ENCODE results near the gene TNFSF12. TPM values are rescaled to one million over a fixed set of nuclear protein-coding genes. Genes with fewer than 3 reads are reported as not detected.
A peak's percentile ranks its signal among the peaks of the same experiment; 100 is the strongest.

Gene TNFSF12
- polyA plus RNA-seq, 1 donor: 32.7 TPM

DNA sequence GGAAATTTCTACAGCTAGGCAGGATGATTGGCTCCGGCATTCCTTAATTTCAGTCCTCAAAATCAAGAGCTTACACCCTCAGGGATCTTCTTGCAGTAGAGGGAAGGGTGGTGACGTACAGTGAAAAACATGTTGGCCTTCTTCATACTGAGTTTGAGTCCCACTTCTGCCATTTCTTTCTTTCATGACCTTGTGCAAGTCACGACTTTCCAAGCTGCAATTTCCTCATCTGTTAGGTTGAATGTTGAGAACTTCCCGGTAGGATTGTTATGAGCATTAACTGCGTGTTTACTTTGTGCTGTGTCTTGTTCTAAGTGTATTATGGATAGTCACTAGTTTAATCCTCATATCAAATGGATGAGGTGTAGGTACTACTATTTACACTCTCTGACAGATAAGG is 20.7 kb downstream of the TNFSF12 start:
- no CpG with 5 or more reads among the region's 5 CpGs for WGBS (ENCODE audit: insufficient coverage, low lambda C conversion rate)
- no peaks in the 10 kb centered on the region for H3K27me3 ChIP-seq (ENCODE audit: control insufficient read depth, insufficient read depth, low read length)
- peaks cover 6% of the 10 kb centered on the region for H3K4me1 ChIP-seq (ENCODE audit: control insufficient read depth, insufficient read depth, low read length)
- H3K27ac ChIP-seq (ENCODE audit: low read length): no peak overlapping the region
- peaks cover 64% of the 10 kb centered on the region for H3K36me3 ChIP-seq (ENCODE audit: control insufficient read depth, insufficient read depth, low read length)
- DNase-seq: no peak
- H3K4me3 ChIP-seq (ENCODE audit: low read length): no peak overlapping the region
- H3K9me3 ChIP-seq (ENCODE audit: control insufficient read depth, low read depth, low read length): peaks cover 7% of the 10 kb centered on the region

DNA sequence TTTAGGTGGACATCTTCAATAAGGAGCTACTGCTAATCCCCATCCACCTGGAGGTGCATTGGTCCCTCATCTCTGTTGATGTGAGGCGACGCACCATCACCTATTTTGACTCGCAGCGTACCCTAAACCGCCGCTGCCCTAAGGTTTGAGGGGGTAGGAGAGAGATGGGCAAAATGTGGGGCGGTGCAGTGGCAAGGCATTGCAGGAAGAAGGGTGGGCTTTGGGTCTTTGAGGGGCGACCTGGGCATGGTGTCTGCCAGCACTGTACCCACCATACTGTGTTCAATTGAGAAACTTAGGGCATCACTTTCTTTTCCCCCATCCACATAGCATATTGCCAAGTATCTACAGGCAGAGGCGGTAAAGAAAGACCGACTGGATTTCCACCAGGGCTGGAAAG is 21.5 kb downstream of the TNFSF12 start:
- peaks cover 14% of the 10 kb centered on the region for H3K4me1 ChIP-seq (ENCODE audit: control insufficient read depth, insufficient read depth, low read length)
- DNase-seq: no peak
- H3K36me3 ChIP-seq (ENCODE audit: control insufficient read depth, insufficient read depth, low read length): peaks cover 64% of the 10 kb centered on the region
- peaks cover 7% of the 10 kb centered on the region for H3K9me3 ChIP-seq (ENCODE audit: control insufficient read depth, low read depth, low read length)
- H3K4me3 ChIP-seq (ENCODE audit: low read length): no peak overlapping the region
- no peaks in the 10 kb centered on the region for H3K27me3 ChIP-seq (ENCODE audit: control insufficient read depth, insufficient read depth, low read length)
- no CpG with 5 or more reads among the region's 10 CpGs for WGBS (ENCODE audit: insufficient coverage, low lambda C conversion rate)
- H3K27ac ChIP-seq (ENCODE audit: low read length): no peak overlapping the region

DNA sequence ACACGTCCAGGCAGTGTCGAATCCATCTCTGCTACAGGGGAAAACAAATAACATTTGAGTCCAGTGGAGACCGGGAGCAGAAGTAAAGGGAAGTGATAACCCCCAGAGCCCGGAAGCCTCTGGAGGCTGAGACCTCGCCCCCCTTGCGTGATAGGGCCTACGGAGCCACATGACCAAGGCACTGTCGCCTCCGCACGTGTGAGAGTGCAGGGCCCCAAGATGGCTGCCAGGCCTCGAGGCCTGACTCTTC is 23.4 kb downstream of the TNFSF12 start:
- WGBS (ENCODE audit: insufficient coverage, low lambda C conversion rate): no CpG with 5 or more reads among the region's 11 CpGs
- H3K27me3 ChIP-seq (ENCODE audit: control insufficient read depth, insufficient read depth, low read length): no peaks in the 10 kb centered on the region
- peak overlapping the region; percentile 61 for H3K4me3 ChIP-seq (ENCODE audit: low read length)
- H3K36me3 ChIP-seq (ENCODE audit: control insufficient read depth, insufficient read depth, low read length): peaks cover 64% of the 10 kb centered on the region
- H3K9me3 ChIP-seq (ENCODE audit: control insufficient read depth, low read depth, low read length): peaks cover 7% of the 10 kb centered on the region
- H3K27ac ChIP-seq (ENCODE audit: low read length): peak overlapping the region; percentile 93
- peaks cover 29% of the 10 kb centered on the region for H3K4me1 ChIP-seq (ENCODE audit: control insufficient read depth, insufficient read depth, low read length)
- DNase-seq: no peak

DNA sequence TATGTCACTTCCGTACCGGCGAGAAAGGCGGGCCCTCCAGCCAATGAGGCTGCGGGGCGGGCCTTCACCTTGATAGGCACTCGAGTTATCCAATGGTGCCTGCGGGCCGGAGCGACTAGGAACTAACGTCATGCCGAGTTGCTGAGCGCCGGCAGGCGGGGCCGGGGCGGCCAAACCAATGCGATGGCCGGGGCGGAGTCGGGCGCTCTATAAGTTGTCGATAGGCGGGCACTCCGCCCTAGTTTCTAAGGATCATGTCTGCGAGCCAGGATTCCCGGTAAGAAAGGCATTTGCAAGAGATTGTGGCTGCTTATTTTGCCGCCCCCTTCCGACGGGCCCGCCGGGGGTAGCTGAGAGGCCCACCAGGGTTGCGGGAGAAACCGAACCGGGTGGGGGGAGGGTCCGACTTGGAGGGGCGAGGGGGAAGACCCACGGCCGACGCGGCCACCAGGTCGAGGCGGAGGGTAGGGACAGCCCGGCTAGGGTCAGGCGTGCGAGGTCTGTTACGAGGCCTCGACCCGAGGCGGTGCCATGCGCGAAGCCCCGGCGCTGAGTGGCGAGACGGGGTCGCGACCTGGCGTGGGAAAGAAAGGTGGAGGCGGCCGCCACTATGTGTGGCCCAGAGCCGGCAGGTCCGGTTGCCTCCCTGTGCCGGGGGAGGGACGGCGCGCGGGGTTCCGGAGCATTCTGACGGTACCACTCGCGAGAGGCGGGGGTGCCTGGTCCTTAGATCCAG is 23.9 kb downstream of the TNFSF12 start:
- WGBS (ENCODE audit: insufficient coverage, low lambda C conversion rate): no CpG with 5 or more reads among the region's 73 CpGs
- H3K36me3 ChIP-seq (ENCODE audit: control insufficient read depth, insufficient read depth, low read length): peaks cover 65% of the 10 kb centered on the region
- H3K27ac ChIP-seq (ENCODE audit: low read length): peak overlapping the region; percentile 95
- peak overlapping the region; percentile 98 for H3K4me3 ChIP-seq (ENCODE audit: low read length)
- H3K9me3 ChIP-seq (ENCODE audit: control insufficient read depth, low read depth, low read length): peaks cover 7% of the 10 kb centered on the region
- DNase-seq: peak; percentile 99 to 100
- no peaks in the 10 kb centered on the region for H3K27me3 ChIP-seq (ENCODE audit: control insufficient read depth, insufficient read depth, low read length)
- H3K4me1 ChIP-seq (ENCODE audit: control insufficient read depth, insufficient read depth, low read length): peaks cover 34% of the 10 kb centered on the region

DNA sequence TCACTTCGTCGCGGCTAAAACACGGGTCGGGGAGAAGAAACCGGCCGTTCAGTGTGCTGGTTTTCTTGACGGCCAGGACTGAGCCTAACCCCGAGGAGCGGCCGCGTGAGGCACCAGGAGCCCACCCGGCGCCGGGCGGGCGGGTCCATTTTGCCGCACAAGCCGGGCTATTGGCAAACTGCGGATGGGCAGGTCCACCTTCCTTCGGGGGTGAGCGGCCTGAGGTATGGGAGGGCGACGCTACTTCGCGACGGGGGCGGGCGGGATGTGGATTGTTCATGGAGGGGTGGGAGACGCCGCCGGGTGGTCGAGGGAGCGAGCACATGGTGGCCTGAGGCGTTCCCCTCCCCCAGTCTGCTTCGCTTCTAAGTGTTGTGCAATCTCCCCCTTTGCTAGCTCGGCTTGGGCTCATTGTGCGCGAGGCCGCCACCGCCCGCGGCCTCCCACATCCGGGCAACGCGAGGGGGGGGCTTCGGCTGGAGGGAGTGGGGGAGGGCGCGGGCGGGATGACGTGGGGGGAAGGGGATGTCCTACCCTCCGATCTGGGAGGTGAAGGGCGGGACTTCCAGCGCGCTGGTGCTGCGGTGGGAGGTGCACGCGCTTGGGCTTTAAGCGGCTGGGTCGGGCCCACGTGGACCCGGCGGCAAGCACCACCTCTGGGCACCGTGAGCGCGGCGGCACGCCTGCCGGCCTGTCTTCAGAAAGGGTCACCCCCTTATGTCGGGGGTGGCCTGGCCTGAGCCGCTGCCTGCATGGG is 24.6 kb downstream of the TNFSF12 start:
- Histone ChIP-seq H3K4me3 (ENCODE audit: low read length) (peak overlapping the region; percentile 98), H3K4me1 (ENCODE audit: control insufficient read depth, insufficient read depth, low read length) (peaks cover 41% of the 10 kb centered on the region), H3K27me3 (ENCODE audit: control insufficient read depth, insufficient read depth, low read length) (no peaks in the 10 kb centered on the region), H3K27ac (ENCODE audit: low read length) (peak overlapping the region; percentile 95), H3K9me3 (ENCODE audit: control insufficient read depth, low read depth, low read length) (peaks cover 7% of the 10 kb centered on the region), H3K36me3 (ENCODE audit: control insufficient read depth, insufficient read depth, low read length) (peaks cover 72% of the 10 kb centered on the region)
- WGBS (ENCODE audit: insufficient coverage, low lambda C conversion rate): no CpG with 5 or more reads among the region's 71 CpGs
- peak; percentile 89 to 91 for DNase-seq

DNA sequence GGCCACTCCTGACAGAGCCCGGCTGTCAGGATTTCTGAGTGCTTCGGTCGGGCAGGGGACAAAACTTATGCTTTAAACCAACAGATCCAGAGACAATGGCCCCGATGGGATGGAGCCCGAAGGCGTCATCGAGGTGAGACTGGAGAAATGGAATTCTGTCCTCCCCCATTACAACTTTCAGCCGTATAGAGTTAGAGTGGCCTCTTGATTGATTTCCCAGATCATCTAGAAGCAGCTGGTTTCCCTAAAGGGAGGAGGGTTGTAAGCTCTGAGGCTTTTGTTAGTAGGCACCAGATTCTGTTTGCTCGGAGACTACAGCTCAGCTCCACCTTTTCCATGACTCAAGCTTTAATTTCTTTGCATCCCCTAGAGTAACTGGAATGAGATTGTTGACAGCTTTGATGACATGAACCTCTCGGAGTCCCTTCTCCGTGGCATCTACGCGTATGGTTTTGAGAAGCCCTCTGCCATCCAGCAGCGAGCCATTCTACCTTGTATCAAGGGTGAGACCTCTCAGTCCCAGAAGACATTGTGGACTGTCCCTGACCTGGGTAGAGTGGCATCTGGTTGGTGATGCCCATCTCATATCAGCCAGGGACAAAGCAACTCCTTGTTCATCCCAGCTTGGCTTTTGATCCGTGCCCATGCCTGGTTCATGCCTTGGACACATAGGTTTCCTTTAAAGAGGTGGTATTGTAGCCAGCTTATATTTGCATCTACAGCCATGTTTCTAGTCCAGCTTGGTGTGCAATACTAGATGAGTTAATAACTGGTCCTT is 25.5 kb downstream of the TNFSF12 start:
- peaks cover 47% of the 10 kb centered on the region for H3K4me1 ChIP-seq (ENCODE audit: control insufficient read depth, insufficient read depth, low read length)
- WGBS (ENCODE audit: insufficient coverage, low lambda C conversion rate): no CpG with 5 or more reads among the region's 15 CpGs
- peak overlapping the region; percentile 98 for H3K4me3 ChIP-seq (ENCODE audit: low read length)
- peak overlapping the region; percentile 95 for H3K27ac ChIP-seq (ENCODE audit: low read length)
- no peak for DNase-seq
- H3K27me3 ChIP-seq (ENCODE audit: control insufficient read depth, insufficient read depth, low read length): no peaks in the 10 kb centered on the region
- peaks cover 75% of the 10 kb centered on the region for H3K36me3 ChIP-seq (ENCODE audit: control insufficient read depth, insufficient read depth, low read length)
- peaks cover 7% of the 10 kb centered on the region for H3K9me3 ChIP-seq (ENCODE audit: control insufficient read depth, low read depth, low read length)

DNA sequence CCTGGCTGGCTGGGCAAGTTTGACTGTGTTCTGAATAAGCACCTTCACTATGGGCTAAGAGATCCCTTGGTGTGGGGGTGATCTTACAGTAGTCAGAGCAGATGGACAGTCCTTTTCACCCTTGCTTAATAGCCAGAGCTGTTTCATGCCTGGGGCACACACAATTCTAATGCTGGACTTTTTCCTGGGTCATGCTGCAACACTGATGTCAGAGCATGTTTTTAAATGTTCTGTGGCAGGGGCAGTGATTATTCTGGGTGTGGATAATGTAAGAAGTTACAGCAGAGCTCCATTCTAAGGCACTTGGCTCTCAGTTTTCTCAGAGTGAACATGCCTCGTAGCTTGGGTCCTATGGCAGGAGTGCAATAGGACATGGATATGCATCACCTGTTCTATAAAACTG is 26.6 kb downstream of the TNFSF12 start:
- no peaks in the 10 kb centered on the region for H3K27me3 ChIP-seq (ENCODE audit: control insufficient read depth, insufficient read depth, low read length)
- peaks cover 64% of the 10 kb centered on the region for H3K36me3 ChIP-seq (ENCODE audit: control insufficient read depth, insufficient read depth, low read length)
- H3K27ac ChIP-seq (ENCODE audit: low read length): peak overlapping the region; percentile 95
- H3K4me1 ChIP-seq (ENCODE audit: control insufficient read depth, insufficient read depth, low read length): peaks cover 55% of the 10 kb centered on the region
- H3K9me3 ChIP-seq (ENCODE audit: control insufficient read depth, low read depth, low read length): peaks cover 7% of the 10 kb centered on the region
- no peak for DNase-seq
- H3K4me3 ChIP-seq (ENCODE audit: low read length): no peak overlapping the region
- no CpG with 5 or more reads among the region's 1 CpG for WGBS (ENCODE audit: insufficient coverage, low lambda C conversion rate)

DNA sequence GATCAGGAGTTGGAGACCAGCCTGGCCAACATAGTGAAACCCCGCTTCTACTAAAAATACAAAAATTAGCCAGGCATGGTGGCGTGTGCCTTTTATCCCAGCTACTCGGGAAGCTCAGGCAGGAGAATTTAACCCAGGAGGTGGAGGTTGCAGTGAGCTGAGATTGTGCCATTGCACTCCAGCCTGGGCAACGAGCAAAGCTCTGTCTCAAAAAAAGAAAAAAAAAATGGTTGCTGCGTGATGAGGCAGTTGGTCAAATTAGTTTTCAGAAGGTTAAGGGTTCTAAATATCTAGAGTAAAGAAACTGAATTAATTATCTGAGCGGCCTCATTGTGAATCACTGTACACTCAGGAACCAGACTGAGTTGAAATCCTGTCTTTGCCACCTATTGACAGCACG is 27.1 kb downstream of the TNFSF12 start:
- 63% methylated on average over 2 of the region's 7 CpGs for WGBS (ENCODE audit: insufficient coverage, low lambda C conversion rate)
- peaks cover 64% of the 10 kb centered on the region for H3K36me3 ChIP-seq (ENCODE audit: control insufficient read depth, insufficient read depth, low read length)
- H3K4me1 ChIP-seq (ENCODE audit: control insufficient read depth, insufficient read depth, low read length): peaks cover 59% of the 10 kb centered on the region

DNA sequence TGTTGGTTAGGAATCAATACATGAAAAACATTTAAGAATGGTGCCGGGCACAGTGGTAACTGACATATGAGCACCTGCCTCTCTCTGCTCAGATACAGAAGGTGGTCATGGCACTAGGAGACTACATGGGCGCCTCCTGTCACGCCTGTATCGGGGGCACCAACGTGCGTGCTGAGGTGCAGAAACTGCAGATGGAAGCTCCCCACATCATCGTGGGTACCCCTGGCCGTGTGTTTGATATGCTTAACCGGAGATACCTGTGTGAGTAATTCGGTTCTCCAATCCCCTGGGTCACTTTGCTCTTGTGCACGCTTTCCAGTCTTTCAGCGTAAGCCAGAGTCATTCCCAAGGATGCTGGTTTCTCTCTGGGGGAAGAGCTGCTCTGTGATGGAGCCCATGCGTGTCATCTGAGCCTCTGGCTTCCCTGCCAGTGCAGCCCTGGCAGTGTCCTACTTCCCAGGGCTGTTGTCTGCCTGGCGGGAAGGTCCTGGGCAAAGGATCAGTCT is 27.6 kb downstream of the TNFSF12 start:
- Histone ChIP-seq H3K27ac (ENCODE audit: low read length) (peak overlapping the region; percentile 95), H3K27me3 (ENCODE audit: control insufficient read depth, insufficient read depth, low read length) (no peaks in the 10 kb centered on the region), H3K4me3 (ENCODE audit: low read length) (no peak overlapping the region), H3K4me1 (ENCODE audit: control insufficient read depth, insufficient read depth, low read length) (peaks cover 63% of the 10 kb centered on the region), H3K36me3 (ENCODE audit: control insufficient read depth, insufficient read depth, low read length) (peaks cover 63% of the 10 kb centered on the region), H3K9me3 (ENCODE audit: control insufficient read depth, low read depth, low read length) (peaks cover 7% of the 10 kb centered on the region)
- DNase-seq: no peak
- WGBS (ENCODE audit: insufficient coverage, low lambda C conversion rate): 100% methylated on average over 3 of the region's 14 CpGs

More for the DNA sequence above, 27.1 kb downstream of the TNFSF12 start:
- Histone ChIP-seq H3K9me3 (ENCODE audit: control insufficient read depth, low read depth, low read length) (peaks cover 7% of the 10 kb centered on the region), H3K4me3 (ENCODE audit: low read length) (no peak overlapping the region), H3K27me3 (ENCODE audit: control insufficient read depth, insufficient read depth, low read length) (no peaks in the 10 kb centered on the region), H3K27ac (ENCODE audit: low read length) (peak overlapping the region; percentile 95)
- DNase-seq: no peak
